Measurements from ENCODE around the gene AP2A1.

GRCh38 chr19:49780861-49781260, 14.1 kb downstream of the AP2A1 start:
- TF ChIP-seq POLR2A (IDR thresholded peaks at IDR 0.05) (no peak), CTCF (IDR thresholded peaks at IDR 0.05) (no peak)

Measured in thyroid gland (tissue), 4 donors.